ENCODE results near the gene RAB11FIP3.

DNA sequence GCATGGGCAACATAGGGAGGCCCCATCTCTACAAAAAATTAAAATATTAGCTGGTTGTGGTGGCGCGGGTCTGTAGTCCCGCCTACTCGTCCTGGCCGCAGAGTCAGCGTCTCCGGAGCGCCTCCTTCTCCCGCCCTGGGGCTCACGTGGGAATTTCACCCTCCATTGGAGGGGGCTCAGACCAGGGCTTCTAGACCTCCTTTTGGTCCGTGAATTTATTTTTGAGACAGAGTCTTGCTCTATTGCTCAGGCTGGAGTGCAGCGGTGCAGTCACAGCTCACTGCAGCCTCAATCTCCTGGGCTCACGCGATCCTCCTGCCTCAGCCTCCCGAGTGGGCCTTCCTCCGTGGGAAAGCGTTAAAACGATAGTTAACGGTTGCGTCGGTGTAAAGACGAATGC is 28.8 kb upstream of the RAB11FIP3 start:
- TF ChIP-seq EP300 (IDR thresholded peaks at IDR 0.05) (no peak), POLR2A (IDR thresholded peaks at IDR 0.05) (no peak)
- TF ChIP-seq, protein P1, sequence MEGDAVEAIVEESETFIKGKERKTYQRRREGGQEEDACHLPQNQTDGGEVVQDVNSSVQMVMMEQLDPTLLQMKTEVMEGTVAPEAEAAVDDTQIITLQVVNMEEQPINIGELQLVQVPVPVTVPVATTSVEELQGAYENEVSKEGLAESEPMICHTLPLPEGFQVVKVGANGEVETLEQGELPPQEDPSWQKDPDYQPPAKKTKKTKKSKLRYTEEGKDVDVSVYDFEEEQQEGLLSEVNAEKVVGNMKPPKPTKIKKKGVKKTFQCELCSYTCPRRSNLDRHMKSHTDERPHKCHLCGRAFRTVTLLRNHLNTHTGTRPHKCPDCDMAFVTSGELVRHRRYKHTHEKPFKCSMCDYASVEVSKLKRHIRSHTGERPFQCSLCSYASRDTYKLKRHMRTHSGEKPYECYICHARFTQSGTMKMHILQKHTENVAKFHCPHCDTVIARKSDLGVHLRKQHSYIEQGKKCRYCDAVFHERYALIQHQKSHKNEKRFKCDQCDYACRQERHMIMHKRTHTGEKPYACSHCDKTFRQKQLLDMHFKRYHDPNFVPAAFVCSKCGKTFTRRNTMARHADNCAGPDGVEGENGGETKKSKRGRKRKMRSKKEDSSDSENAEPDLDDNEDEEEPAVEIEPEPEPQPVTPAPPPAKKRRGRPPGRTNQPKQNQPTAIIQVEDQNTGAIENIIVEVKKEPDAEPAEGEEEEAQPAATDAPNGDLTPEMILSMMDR (IDR thresholded peaks at IDR 0.05) = no peak

Measured in ovary (tissue), 3 donors.